ENCODE data around the gene AIPL1.

DNA sequence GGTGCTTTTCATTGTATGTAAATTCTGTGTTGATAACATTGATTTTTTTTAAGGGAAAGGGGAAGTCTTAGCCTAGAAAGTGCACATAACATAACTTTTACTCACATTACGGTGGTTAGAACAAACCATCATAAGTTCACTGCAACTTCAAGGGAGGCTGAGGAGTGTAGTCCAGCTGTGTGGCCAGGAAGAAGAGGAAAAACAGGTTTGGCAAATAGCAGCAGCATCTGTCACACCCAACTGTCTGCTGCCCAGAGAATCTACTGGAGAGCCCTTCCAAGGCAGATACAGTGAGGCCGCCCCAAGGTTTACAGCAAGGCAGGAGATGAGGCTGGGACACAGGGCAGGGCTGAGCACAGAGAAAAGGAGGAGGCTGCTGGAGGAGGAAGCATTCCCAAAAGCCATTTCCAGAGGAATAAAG is 60.6 kb downstream of the AIPL1 start:
- TF ChIP-seq, protein P1, sequence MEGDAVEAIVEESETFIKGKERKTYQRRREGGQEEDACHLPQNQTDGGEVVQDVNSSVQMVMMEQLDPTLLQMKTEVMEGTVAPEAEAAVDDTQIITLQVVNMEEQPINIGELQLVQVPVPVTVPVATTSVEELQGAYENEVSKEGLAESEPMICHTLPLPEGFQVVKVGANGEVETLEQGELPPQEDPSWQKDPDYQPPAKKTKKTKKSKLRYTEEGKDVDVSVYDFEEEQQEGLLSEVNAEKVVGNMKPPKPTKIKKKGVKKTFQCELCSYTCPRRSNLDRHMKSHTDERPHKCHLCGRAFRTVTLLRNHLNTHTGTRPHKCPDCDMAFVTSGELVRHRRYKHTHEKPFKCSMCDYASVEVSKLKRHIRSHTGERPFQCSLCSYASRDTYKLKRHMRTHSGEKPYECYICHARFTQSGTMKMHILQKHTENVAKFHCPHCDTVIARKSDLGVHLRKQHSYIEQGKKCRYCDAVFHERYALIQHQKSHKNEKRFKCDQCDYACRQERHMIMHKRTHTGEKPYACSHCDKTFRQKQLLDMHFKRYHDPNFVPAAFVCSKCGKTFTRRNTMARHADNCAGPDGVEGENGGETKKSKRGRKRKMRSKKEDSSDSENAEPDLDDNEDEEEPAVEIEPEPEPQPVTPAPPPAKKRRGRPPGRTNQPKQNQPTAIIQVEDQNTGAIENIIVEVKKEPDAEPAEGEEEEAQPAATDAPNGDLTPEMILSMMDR (IDR thresholded peaks at IDR 0.05): no peak
- TF ChIP-seq POLR2A (IDR thresholded peaks at IDR 0.05): no peak
